Mucosa of descending colon (tissue), 3 donors: ENCODE data around the gene CRADD. TPM values are rescaled to one million over a fixed set of nuclear protein-coding genes. Genes with fewer than 3 reads are reported as not detected.

Source experiments
- ATAC-seq: fragments of 200-7000 bp; cut with Tn5 transposase; one replicate; pipeline ENCODE4 v1.9.1; 2020; ENCODE audit warnings: mild to moderate bottlenecking, moderate library complexity
- DNase-seq, 3 donors: peaks; one replicate each; pipeline ENCODE4 v3.0.0-alpha.2; 2020
- H3K36me3 ChIP-seq: fragments of 200-600 bp; one replicate; pipeline ENCODE4 v1.8.0; 2021; ENCODE audit warnings: low read depth, mild to moderate bottlenecking
- H3K4me1 ChIP-seq: fragments of 200-600 bp; one replicate; pipeline ENCODE4 v1.8.0; 2021; ENCODE audit warnings: low read depth, mild to moderate bottlenecking
- H3K4me3 ChIP-seq: fragments of 200-600 bp; one replicate; pipeline ENCODE4 v1.8.0; 2021; ENCODE audit warnings: mild to moderate bottlenecking
- H3K9me3 ChIP-seq: fragments of 200-600 bp; one replicate; pipeline ENCODE4 v1.8.0; 2021; ENCODE audit warnings: mild to moderate bottlenecking
- intact Hi-C, 2 donors: fragments of 100-400 bp; cut with DNase I in 1 of 2; cut with micrococcal nuclease in 1 of 2; formaldehyde crosslinking; loops; one replicate each; pipeline versions ENCODE4 v1.11.0 to v1.11.1; 2022; cut with DNase I, micrococcal nuclease
- total RNA-seq, 3 donors: library from RNA; stranded (reverse); fragmentation: NEBNext Ultra II Directional in 2 of 3; extraction: Animal tissue kit (Norgen Biotek cat#: 25700) in 2 of 3; gene quantifications; one replicate each; pipeline versions ENCODE4 v1.2.1 to v1.2.4, GENCODE V29; 2021 to 2023
- TF ChIP-seq, protein P1 (sequence below): fragments of 200-600 bp; IDR thresholded peaks from one replicate; pipeline ENCODE4 v1.8.0; 2022; ENCODE audit warnings: antibody characterized with exemption, mild to moderate bottlenecking
- donor health status: DM: no; HTN: no; CAD: no; lungs with moderate emphysema.
- donor health status: DM: no; HTN: no; CAD: no.
- donor health status: DM: no; HTN: yes; CAD: no.

Gene CRADD
- total RNA-seq, 3 donors from 2014 or later = 18.4 to 27.9 (median 22.7) TPM

DNA sequence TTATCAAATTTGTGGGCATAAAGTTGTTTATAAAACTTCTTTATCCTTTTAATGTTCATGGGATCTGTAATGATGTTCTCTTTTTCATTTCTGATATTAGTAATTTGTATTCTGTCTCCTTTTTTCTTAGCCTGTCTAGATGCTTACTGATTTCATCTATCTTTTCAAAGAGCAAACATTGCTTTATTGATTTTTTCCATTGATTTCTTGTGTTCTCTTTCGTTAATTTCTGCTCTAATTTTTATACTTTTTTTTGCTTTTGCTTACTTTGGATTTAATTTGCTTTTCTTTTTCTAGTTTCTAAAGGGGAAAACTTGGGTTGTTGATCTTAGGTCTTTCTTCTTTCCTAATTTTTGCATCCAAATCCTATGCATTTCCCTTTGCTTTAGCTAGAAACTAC is 42.5 kb downstream of the CRADD start:
- ATAC-seq (no peak), DNase-seq (no peak)
- H3K36me3 ChIP-seq = no peaks in the 10 kb centered on the region
- TF ChIP-seq, protein P1, sequence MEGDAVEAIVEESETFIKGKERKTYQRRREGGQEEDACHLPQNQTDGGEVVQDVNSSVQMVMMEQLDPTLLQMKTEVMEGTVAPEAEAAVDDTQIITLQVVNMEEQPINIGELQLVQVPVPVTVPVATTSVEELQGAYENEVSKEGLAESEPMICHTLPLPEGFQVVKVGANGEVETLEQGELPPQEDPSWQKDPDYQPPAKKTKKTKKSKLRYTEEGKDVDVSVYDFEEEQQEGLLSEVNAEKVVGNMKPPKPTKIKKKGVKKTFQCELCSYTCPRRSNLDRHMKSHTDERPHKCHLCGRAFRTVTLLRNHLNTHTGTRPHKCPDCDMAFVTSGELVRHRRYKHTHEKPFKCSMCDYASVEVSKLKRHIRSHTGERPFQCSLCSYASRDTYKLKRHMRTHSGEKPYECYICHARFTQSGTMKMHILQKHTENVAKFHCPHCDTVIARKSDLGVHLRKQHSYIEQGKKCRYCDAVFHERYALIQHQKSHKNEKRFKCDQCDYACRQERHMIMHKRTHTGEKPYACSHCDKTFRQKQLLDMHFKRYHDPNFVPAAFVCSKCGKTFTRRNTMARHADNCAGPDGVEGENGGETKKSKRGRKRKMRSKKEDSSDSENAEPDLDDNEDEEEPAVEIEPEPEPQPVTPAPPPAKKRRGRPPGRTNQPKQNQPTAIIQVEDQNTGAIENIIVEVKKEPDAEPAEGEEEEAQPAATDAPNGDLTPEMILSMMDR = no peak
- no peak overlapping the region for H3K4me3 ChIP-seq
- peaks cover 3% of the 10 kb centered on the region for H3K9me3 ChIP-seq
- intact Hi-C loops = no loop called here
- no peaks in the 10 kb centered on the region for H3K4me1 ChIP-seq

DNA sequence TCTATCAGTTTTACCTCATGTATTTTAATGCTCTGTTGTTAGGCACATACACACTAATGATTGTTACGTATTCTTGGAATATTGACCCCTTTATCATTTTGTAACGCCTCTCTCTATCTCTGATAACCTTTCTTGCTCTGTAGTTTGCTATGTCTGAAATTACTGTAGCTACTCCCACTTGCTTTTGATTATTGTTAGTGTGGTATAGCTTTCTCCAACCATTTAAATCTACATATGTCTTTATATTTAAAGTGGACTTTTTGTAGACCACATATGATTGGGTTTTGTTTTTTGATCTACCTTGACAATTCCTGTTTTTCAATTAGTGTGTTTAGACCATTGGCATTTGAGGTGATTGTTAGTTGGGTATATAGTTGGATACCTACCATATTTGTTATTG is 43.4 kb downstream of the CRADD start:
- TF ChIP-seq, protein P1 = no peak
- no peak for ATAC-seq
- Histone ChIP-seq H3K9me3 (peaks cover 3% of the 10 kb centered on the region), H3K4me3 (no peak overlapping the region), H3K4me1 (no peaks in the 10 kb centered on the region), H3K36me3 (no peaks in the 10 kb centered on the region)
- no peak for DNase-seq
- intact Hi-C loops = no loop called here

DNA sequence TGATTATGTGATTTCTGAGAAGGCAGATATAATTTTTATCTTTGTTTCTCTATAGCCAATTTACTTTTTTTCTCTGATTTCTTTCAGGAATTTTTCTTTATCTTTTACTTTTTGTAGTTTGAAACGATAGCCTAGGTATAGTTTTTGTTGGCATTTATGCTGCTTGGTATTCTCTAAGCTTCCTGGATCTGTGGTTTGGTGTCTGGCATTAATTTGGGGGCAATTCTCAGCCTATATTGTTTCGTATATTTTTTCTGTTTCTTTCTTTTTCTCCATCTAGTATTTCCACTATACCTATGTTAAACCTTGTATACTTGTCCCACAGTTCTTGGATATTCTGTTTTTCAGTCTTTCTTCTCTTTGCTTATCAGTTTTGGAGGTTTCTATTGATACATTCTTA is 45.0 kb downstream of the CRADD start:
- H3K4me3 ChIP-seq = no peak overlapping the region
- TF ChIP-seq, protein P1 = no peak
- H3K36me3 ChIP-seq = no peaks in the 10 kb centered on the region
- no peak for DNase-seq
- intact Hi-C loops = no loop called here
- no peaks in the 10 kb centered on the region for H3K4me1 ChIP-seq
- ATAC-seq = no peak
- peaks cover 3% of the 10 kb centered on the region for H3K9me3 ChIP-seq

DNA sequence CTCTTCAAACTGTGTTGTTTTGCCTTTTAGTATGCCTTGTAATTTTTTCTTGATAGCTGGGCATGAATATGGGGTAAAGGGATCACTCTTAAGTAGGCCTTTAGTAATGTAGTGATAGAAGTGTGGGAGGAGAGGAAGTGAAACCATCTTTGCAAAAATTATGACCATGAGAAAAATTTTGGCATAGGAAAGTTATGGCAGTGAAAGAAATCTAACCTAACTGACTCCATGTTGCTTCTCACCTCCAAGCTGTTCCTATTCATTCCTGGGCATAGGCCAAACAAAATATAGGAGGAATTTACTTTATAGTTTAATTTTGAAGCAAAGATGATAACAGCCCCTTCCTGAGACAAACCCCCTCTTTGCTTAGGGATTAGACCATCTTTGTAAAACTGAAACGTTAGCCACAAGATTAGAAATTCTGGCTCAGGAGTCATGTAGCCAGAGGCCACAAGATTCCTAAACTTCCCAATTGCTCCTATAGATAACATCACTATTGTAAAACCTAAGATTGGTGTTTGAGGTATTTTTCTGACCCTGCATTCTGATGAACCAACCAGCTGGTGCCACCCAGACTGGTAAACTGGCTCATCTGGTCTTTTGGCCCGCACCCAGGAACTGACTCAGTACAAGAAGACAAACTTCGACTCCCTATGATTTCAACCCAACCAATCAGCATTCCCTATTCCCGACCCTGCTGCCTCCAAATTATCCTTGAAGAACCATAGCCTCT is 45.8 kb downstream of the CRADD start:
- intact Hi-C loops = no loop called here
- ATAC-seq = no peak
- TF ChIP-seq, protein P1 = no peak

DNA sequence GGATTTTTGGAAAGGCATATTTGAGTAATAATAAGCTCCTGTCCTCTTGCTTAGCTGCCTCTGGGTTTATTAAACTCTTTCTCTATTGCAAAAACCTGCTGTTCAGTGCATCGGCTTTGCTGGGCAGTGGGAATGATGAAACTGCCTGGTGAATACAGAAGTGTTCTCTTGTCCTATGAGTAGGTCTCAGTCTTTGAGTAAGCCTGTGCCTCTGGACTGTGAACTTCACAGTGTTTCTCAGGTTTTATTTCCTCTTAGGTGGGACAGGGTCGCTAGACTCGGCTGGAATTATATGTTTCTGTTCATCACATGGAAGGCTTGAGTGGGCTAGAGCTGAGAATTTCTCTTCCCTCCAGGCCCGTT is 46.4 kb downstream of the CRADD start:
- intact Hi-C loops = no loop called here
- ATAC-seq = no peak
- no peak overlapping the region for H3K4me3 ChIP-seq
- TF ChIP-seq, protein P1 = no peak
- H3K4me1 ChIP-seq = no peaks in the 10 kb centered on the region
- H3K9me3 ChIP-seq = peaks cover 1% of the 10 kb centered on the region
- DNase-seq = no peak
- H3K36me3 ChIP-seq = no peaks in the 10 kb centered on the region

More for the DNA sequence above, 45.8 kb downstream of the CRADD start:
- no peak overlapping the region for H3K4me3 ChIP-seq
- no peaks in the 10 kb centered on the region for H3K36me3 ChIP-seq
- no peaks in the 10 kb centered on the region for H3K4me1 ChIP-seq
- no peak for DNase-seq
- peaks cover 3% of the 10 kb centered on the region for H3K9me3 ChIP-seq
